HuH-7 (cell line): Measurements from ENCODE around the gene NUDCD2.
A peak's percentile ranks its signal among the peaks of the same experiment; 100 is the strongest.
"Not testable (repeated sequence)": the region's sequence is repeated elsewhere in the genome, so short reads cannot be mapped to it uniquely, and the experiment has no call there.

Experiments
- DNase-seq: peaks from one replicate; pipeline ENCODE4 v3.0.0; 2011; ENCODE audit warnings: low spot score

The NUDCD2 gene

GRCh38 chr5:163426128-163426527, 33.8 kb downstream of the NUDCD2 start:
- DNase-seq = not testable (repeated sequence)

GRCh38 chr5:163424836-163425235, 35.1 kb downstream of the NUDCD2 start:
- no peak for DNase-seq

DNA sequence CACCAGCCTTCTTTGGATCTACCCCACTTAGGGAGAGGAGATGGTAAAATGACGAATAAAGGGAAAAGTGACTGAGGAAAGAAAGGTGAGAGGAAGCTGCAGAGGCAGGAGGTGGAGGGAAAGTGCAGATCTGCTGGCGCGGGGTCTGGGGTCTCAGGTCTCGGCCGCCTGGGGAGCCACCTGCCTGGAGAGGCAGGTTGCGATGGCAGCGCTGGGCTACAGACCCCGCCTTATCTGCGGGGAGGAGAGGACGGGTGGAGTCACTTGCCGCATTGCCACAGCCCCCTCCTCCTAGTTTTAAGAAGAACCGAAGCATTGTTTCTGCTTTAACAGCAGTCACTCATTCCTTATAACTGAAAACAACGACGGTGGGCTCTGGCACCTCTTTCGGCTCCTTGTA, 44.2 kb downstream of the NUDCD2 start:
- not testable (repeated sequence) for DNase-seq

GRCh38 chr5:163410505-163410904, 49.4 kb downstream of the NUDCD2 start:
- DNase-seq = no peak

DNA sequence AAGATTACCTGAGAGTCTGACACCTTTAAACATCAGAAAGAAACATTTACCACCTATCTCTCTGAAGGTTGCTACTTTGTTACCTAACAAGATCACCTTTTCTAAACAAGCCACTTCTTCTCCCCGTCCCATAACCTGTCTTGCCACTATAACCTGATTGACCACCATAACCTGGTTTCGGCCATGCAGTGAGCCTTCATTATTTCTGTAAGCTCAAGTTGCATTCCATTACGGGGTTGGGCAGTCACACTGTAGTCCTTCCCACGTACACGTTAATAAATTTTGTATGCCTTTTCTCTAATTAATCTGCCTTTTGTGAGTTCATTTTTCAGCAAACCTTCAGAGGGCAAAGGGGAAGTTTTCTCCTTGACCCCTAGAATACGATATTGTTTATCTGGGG, 50.5 kb downstream of the NUDCD2 start:
- DNase-seq = no peak

DNA sequence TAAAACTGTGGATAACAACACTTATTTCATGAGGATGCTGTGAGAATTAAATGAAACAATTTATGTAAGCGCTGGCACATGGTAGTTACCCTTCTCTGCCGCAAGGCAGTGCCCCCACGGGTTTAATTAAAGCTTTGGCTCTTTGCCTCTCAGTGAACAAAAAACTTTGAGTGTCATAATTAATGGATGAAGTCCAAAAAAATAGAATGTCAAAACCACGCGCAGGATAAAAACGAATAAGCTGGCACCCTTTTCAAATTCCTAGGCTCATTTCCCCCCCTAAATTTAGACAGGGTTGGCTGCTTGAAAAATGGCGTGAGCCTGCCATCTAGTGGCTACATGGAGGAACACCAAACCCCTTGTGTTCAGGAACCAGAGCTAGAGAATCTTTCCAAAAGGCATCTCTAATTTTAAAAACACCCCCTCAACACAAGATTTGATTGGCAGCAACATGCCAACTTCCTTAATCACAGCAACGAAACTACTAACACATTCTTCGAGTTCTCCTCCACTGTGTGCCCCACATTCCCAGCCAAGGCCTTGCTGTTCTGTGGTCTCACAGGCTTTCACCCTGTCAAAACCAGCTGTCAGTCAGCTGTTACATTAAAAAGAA, 51.5 kb downstream of the NUDCD2 start:
- peak; percentile 32 for DNase-seq

DNA sequence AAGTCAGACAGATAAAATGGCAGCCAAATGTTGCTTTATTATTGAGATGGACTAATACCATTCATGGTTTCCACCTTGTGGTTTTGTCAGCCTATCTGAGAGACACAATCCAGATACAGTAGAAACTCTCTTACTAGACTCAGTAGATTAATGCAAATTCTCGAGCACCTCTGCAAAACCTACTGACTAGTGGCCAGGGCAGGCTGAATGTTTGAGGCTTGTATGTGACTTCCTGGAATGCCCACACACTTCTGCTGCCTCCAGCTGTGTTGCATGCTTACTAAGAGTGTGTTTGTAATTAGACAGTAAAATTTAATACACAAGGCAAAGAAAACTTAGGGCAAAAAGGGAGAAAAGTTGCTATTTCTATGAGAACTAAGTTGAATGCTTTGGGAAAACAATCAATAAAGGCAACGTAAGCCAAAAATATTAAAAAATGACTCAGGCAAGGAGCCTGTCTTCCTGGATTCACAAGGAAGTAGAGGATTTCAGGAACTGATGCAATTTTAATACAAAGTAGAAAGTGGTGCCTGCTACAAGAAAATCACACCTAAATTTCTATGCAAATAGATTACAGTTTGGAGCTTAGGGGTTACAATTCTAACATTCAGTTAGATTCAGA, 52.8 kb downstream of the NUDCD2 start:
- DNase-seq = no peak

GRCh38 chr5:163404364-163405173, 55.3 kb downstream of the NUDCD2 start:
- no peak for DNase-seq

DNA sequence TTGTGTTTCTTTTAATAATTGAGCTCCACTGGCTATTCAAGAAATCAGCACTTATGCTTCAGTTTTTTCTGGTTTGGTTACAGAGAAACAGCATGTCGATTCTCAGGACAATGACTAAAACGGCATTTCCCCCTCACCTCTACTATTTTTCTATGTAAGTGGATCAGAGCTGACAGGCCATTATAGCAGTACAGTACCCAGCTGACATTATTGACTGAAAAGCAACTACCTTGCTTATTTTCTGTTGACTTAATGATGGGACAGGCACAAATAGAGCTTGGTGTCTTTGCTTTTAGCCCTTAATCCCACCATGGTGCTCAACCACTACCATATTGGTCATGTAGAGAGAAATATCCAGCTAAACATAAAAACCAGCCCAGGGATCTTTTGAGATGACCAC, 57.9 kb downstream of the NUDCD2 start:
- no peak for DNase-seq

DNA sequence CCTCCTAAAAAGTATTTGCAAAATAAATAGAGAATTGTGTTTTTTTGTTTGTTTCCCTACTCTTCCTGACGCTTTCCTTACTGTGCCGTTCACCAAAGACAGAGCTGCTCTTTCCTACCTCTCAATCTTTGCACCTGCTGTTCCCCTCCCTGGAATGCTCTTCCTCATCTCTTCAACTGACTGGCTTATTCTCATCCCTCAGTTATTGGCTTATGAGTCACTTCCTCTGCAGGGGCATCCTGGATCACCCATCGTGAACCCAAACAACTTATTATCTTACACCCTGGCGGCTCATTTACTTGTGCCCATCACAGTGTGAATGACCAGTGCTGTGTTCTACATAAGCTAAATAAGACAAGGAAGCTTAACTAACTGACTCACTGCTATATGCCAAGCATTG, 58.6 kb downstream of the NUDCD2 start:
- no peak for DNase-seq

GRCh38 chr5:163399923-163400322, 60.0 kb downstream of the NUDCD2 start:
- no peak for DNase-seq

GRCh38 chr5:163397354-163397753, 62.5 kb downstream of the NUDCD2 start:
- no peak for DNase-seq

DNA sequence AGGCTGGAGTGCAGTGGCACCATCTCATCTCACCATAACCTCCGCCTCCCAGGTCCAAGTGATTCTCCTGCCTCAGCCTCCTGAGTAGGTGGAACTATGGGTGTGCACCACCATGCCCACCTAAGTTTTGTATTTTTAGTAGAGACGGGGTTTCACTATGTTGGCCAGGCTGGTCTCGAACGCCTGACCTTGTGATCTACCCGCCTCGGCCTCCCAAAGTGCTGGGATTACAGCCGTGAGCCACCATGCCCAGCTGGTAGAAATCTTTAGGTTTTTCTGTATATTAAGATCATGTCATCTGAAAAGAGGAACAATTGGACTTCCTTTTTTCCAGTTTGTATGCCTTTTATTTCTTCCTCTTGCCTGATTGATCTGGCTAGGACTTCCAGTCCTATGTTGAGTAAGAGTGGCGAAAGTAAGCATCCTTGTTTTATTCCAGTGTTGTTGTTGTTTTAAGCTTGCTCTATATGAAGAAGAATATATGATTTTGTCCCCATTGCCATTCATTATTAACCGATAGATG, 63.0 kb downstream of the NUDCD2 start:
- DNase-seq = not testable (repeated sequence)
